ENCODE measurements around the gene GPX4. TPM values are rescaled to one million over a fixed set of nuclear protein-coding genes. Genes with fewer than 3 reads are reported as not detected.

Gene GPX4
- total and polyA plus RNA-seq, 2 of the 13 experiments (the other 11 are each of a cell fraction or from before 2014, with no cell fraction given) = 535 to 613 TPM

DNA sequence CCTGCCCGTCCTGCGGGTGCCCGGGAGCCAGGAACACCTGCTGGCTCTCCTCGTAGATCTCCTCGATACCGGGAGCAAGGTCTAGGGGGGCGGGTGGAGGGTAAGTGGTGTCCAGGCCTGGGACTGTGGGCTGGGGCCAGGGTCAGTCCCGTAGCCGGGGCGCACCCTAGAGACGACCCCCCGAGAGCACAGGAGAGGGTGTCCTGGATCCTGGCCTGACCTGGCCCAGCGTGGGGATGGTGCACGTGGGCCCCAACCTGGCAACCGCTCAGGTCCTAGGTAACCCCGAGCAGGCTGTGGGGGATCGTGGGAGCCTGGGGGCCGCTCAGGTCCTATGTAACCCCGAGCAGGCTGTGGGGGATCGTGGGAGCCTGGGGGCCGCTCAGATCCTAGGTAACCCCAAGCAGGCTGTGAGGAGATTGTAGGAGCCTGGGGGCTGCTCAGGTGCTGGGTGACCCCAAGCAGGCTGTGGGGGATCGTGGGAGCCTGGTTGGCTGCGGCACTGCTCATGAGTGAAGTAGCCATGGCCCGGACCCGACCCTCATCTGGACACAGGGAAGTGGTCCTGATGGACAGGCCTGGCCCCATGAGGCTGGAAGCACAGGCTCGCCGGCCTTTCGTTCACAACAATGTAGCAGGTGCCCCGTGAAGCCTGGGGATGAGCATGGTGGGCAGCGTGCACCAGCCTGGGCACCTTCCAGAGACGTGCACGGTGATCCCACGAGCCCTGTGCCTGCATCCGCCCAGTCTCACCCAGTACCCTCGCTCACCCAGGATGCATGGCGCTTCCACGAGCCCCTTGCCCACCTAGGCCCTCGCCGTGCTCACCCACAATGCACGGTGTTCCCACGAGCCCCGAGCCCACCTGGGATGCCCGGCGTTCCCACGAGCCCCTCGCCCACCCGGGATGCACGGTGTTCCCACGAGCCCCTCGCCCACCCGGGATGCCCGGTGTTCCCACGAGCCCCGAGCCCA lies 6.2 kb downstream of the GPX4 start:
- Histone ChIP-seq H3K4me3 (replicated peaks in 1 of 3; ENCODE audit: insufficient read depth in 1 of 3, low read depth in 2 of 3, low read length in 3 of 3) (no peak overlapping the region), H3K4me2 (ENCODE audit: low read depth, low read length) (no peak overlapping the region), H3K79me2 (ENCODE audit: insufficient read depth, low read length) (peaks cover 6% of the 10 kb centered on the region), H3K27me3 (ENCODE audit: control insufficient read depth in 1 of 2, insufficient read depth in 2 of 2, low read length in 2 of 2) (no peaks in the 10 kb centered on the region), H3K9ac (ENCODE audit: insufficient read depth, low read depth, low read length) (no peak overlapping the region), H3K9me3 (ENCODE audit: low read length) (no peaks in the 10 kb centered on the region), H3K36me3 (replicated peaks in 1 of 2; ENCODE audit: control insufficient read depth in 1 of 2, insufficient read depth in 2 of 2, low read length in 2 of 2) (peaks cover 10 to 20% of the 10 kb centered on the region in 2 experiments; a peak in 4 of 5 replicates), H4K20me1 (ENCODE audit: insufficient read depth, low read length) (peaks cover 13% of the 10 kb centered on the region; the same call in 1 of the 2 replicates), H2AFZ (ENCODE audit: low read length) (no peak overlapping the region), H3K4me1 (ENCODE audit: insufficient read depth, low read length) (peaks cover 40% of the 10 kb centered on the region), H3K27ac (ENCODE audit: extremely low read length, insufficient read depth, low read length) (no peak overlapping the region)
- in situ Hi-C loops (cut with HindIII; ENCODE audit: extremely low pct_ligation_motif_present, low pct_unique_long_range_greater_than_20kb) = loop anchor here (5.0 kb wide), 1 partner anchor 82 kb away; no protein-coding TSS in a partner anchor
- ATAC-seq (no peak), DNase-seq (ENCODE audit: low spot score) (no peak), FAIRE-seq (no peak)
- ChIA-PET CTCF (ENCODE audit: low intra/inter-chr PET ratio, low total read pairs) (no interaction called here), POLR2A (no interaction called here)
- intact Hi-C loops (cut with micrococcal nuclease; ENCODE audit: unreplicated experiment) = loop anchor here (5.0 to 10.0 kb wide), 2 partner anchors 55 to 82 kb away; no protein-coding TSS in a partner anchor
- 95% methylated on average over 26 of the region's 54 CpGs for WGBS (ENCODE audit: low lambda C conversion rate)
- TF ChIP-seq ZBTB7A (CRISPR knock-in tag; IDR thresholded peaks at IDR 0.05) (0 out of 2 replicates have a peak, but pooled peaks have one; percentile 28), POLR2G (IDR thresholded peaks at IDR 0.05; ENCODE audit: low read depth, low read length) (peak; percentile 40), HNRNPL (IDR thresholded peaks at IDR 0.05; ENCODE audit: low read depth, low read length) (0 out of 2 replicates have a peak, but pooled peaks have one; percentile 56), POLR2AphosphoS5 (IDR thresholded peaks at IDR 0.05; ENCODE audit: low read depth, low read length) (0 out of 2 replicates have a peak, but pooled peaks have one; percentile 30), AGO1 (IDR thresholded peaks at IDR 0.05; ENCODE audit: low read depth, low read length, poor library complexity, severe bottlenecking) (peak; percentile 58), ZNF383 (CRISPR knock-in tag; IDR thresholded peaks at IDR 0.05; ENCODE audit: borderline replicate concordance) (no peak), ZFP1 (CRISPR knock-in tag; IDR thresholded peaks at IDR 0.05) (no peak), POLR2A (IDR thresholded peaks at IDR 0.05; ENCODE audit: insufficient read depth in 1 of 2, low read depth in 2 of 2, low read length in 2 of 2) (peak in 1 of 2 experiments; percentile 41; a peak in 1 of 4 replicates), AGO2 (optimal IDR thresholded peaks at IDR 0.05; ENCODE audit: low read depth, low read length) (peak; percentile 66)
- TF ChIP-seq, protein P1, sequence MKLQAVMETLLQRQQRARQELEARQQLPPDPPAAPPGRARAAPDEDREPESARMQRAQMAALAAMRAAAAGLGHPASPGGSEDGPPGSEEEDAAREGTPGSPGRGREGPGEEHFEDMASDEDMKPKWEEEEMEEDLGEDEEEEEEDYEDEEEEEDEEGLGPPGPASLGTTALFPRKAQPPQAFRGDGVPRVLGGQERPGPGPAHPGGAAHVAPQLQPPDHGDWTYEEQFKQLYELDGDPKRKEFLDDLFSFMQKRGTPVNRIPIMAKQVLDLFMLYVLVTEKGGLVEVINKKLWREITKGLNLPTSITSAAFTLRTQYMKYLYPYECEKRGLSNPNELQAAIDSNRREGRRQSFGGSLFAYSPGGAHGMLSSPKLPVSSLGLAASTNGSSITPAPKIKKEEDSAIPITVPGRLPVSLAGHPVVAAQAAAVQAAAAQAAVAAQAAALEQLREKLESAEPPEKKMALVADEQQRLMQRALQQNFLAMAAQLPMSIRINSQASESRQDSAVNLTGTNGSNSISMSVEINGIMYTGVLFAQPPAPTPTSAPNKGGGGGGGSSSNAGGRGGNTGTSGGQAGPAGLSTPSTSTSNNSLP (IDR thresholded peaks at IDR 0.05; ENCODE audit: low read depth, low read length) = no peak
- no TSS peak for BruUV-seq (replicated peaks)
